HG03565 (cell line): ENCODE measurements around the gene NCAPD2.

Experiments
- ATAC-seq: cut with Tn5 transposase; IDR thresholded peaks from one replicate; pipeline ENCODE4 v1.9.1; 2021; ENCODE audit warnings: mild to moderate bottlenecking, moderate library complexity; ENCODE audit not compliant: unreplicated experiment

Gene NCAPD2

DNA sequence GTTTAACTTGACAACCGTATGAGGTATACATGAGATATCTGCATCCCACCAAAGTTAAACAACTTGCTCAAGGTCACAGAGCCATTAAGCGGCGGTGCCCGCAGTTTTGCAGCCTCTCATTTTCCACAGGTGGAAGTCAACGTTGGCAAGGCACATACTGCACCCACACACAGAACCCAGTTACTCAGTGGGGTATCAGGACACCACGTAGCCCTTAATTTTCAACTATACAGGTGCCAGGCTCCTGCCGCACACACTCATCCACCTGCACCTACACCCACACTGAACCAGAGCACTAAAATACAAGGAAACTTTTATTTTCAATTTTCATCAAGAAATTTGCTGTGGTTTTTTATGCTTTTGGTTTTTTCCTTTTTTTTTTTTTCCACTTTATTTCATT lies 75.9 kb downstream of the NCAPD2 start:
- no peak for ATAC-seq

DNA sequence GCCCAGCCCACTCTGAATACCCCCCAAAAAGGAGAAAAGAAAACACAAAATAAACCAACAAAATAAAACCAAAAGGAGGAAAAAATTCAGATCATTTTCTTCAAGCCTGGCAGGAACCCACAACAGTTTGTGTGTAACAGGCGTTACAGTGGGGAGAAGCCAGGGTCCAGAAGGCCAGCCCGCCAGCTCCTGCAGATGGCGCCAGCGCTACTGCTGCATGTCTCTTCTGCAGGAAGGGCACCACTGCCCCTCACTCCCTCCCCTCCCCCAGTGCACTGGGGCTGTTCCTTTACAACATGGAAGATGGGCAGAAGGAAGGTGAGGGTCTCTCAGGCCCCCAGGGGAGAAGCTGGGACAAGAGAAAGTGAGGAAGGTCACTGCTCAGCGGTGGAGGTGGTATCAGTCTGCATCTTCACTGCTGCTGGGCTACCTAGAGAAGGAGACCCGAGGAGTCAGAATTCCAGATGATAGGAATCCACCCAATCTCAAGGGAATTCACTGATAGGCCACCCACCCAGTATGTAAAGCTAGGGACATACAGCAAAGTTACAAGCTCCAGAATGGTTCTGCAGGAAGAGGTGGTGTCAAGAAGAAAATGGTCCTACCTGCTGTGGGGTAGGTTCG lies 76.5 kb downstream of the NCAPD2 start:
- ATAC-seq: no peak

DNA sequence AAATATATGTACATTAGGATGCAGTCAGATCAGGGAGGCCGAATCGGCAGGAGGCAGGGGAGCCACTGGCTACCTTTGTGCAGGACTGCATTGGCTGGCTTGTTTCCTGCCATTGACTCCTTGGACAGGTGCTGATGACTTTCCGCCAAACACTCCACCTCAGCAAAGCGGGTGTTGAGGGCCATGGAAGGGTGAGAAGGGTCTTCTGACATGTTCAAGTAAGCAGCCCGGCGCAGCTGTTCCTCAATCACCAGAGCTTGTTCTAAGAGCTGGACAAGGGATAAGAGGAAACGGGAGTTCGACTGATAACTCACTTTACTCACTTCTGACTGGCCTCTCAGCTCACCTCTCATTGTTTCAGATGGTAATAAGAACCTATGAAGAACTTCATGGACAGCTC lies 79.1 kb downstream of the NCAPD2 start:
- no peak for ATAC-seq

DNA sequence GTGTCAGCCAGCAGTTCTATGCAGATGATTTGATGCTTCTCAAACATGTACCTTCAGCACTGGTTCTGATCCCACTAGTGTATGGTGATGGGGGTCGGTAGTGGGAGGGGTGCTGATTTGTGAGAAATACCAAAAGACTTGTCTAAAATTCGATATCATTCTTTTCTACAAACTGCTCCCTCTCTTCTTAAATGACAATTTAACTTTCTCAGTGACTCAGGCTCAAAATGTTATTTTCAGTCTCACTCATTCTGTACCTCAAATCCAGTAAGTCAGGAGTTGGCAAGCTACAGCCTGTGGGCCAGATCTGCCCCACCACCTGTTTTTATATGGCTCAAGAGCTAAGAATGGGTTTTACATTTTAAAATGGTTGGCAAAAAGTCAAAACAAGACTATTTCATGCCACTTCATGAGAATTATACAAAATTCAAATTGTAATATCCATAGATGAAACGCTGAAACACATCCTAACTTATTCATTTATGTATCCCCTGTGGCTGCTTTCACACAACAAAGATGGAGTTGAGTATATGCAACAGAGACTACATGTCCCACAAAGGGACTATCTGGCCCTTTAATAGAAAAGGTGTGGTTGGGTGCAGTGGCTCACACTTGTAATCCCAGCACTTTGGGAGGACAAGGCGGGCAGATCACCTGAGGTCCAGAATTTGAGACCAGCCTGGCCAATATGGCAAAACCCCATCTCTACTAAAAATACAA lies 80.8 kb downstream of the NCAPD2 start:
- no peak for ATAC-seq

DNA sequence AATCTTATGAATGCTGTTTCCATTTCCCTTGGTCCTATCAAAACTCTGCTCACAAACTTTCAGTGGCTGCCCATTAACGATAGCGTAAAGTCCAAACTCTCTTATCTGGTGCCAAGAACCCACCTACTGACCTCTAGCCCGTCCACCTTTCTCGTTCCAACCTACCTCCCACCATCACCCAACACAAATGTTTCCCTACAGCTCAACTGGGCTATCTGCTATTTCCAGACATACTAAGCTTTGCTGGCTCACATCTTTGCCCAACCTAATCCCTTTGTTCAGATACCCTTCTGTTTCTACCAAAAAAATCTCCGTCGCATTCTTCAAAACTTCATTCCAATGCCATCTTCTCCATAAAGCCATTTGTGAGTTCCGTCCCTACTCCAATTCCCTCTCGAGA lies 81.7 kb downstream of the NCAPD2 start:
- ATAC-seq: no peak
